ENCODE data around the gene KLHDC7B. TPM values are rescaled to one million over a fixed set of nuclear protein-coding genes. Genes with fewer than 3 reads are reported as not detected.

Gene KLHDC7B
- total and polyA plus RNA-seq, 2 of the 13 experiments (the other 11 are each of a cell fraction or from before 2014, with no cell fraction given), result 0.11 TPM; not detected in 1

DNA sequence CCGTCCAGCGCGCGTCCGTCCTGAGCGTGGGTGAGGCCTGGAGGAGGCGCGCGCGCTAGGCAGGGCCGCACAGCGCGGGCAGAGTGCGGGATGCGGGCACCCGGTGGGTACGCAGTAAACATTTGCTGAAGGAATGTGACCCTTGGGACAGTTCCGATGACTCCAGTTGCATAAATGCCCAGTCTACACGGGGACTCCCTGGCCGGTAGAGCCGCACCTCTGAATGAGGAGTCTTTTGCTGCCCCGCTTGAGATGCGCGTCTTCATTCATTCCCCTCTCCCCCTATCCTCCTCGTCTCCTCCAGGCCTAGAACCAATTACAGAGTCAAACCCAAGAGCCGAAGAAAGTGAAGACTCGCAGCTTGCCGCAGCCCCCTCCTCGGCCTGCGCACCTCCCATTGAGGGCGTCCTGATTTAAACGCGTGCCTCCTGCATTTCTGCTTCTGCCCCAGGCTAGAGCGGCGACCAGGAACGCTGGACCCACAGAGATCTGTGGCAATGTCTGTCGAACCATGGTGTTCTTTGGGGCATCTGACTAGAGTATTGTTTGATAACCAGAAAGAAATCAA, 37.7 kb downstream of the KLHDC7B start (continued):
- TF ChIP-seq, protein P1, sequence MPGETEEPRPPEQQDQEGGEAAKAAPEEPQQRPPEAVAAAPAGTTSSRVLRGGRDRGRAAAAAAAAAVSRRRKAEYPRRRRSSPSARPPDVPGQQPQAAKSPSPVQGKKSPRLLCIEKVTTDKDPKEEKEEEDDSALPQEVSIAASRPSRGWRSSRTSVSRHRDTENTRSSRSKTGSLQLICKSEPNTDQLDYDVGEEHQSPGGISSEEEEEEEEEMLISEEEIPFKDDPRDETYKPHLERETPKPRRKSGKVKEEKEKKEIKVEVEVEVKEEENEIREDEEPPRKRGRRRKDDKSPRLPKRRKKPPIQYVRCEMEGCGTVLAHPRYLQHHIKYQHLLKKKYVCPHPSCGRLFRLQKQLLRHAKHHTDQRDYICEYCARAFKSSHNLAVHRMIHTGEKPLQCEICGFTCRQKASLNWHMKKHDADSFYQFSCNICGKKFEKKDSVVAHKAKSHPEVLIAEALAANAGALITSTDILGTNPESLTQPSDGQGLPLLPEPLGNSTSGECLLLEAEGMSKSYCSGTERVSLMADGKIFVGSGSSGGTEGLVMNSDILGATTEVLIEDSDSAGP (CRISPR knock-in tag; IDR thresholded peaks at IDR 0.05; ENCODE audit: borderline replicate concordance), result peak; percentile 6; the same call in 1 of the 2 replicates
- TF ChIP-seq NFIB (CRISPR knock-in tag; IDR thresholded peaks at IDR 0.05; ENCODE audit: borderline replicate concordance) (no peak), SIN3A (IDR thresholded peaks at IDR 0.05; ENCODE audit: borderline replicate concordance, low read depth, low read length) (peak; percentile 17; the same call in 1 of the 2 replicates), HNRNPL (IDR thresholded peaks at IDR 0.05; ENCODE audit: low read depth, low read length) (0 out of 2 replicates have a peak, but pooled peaks have one; percentile 41), REPIN1 (CRISPR knock-in tag; IDR thresholded peaks at IDR 0.05; ENCODE audit: borderline replicate concordance, low read depth) (peak; percentile 10; the same call in 1 of the 2 replicates), HOXA9 (CRISPR knock-in tag; IDR thresholded peaks at IDR 0.05; ENCODE audit: borderline replicate concordance) (0 out of 2 replicates have a peak, but pooled peaks have one; percentile 4), REL (CRISPR knock-in tag; conservative IDR thresholded peaks at IDR 0.05) (0 out of 2 replicates have a peak, but pooled peaks have one; percentile 20), MYC (CRISPR knock-in tag; IDR thresholded peaks at IDR 0.05; ENCODE audit: borderline replicate concordance) (0 out of 2 replicates have a peak, but pooled peaks have one; percentile 3), BRD4 (CRISPR knock-in tag; IDR thresholded peaks at IDR 0.05) (0 out of 2 replicates have a peak, but pooled peaks have one; percentile 32), ZNF44 (CRISPR knock-in tag; IDR thresholded peaks at IDR 0.05) (no peak), NFAT5 (CRISPR knock-in tag; IDR thresholded peaks at IDR 0.05) (peak; percentile 21; the same call in 1 of the 2 replicates), LCORL (IDR thresholded peaks at IDR 0.05) (no peak), LCORL (CRISPR knock-in tag; IDR thresholded peaks at IDR 0.05) (0 out of 2 replicates have a peak, but pooled peaks have one; percentile 7), SALL2 (CRISPR knock-in tag; IDR thresholded peaks at IDR 0.05) (no peak), HMGXB4 (CRISPR knock-in tag; IDR thresholded peaks at IDR 0.05; ENCODE audit: borderline replicate concordance in 1 of 2, low read depth in 1 of 2) (0 out of 4 replicates have a peak, but pooled peaks of 1 of the 2 experiments have one; percentile 0), SKI (IDR thresholded peaks at IDR 0.05; ENCODE audit: partially characterized antibody) (no peak), JDP2 (CRISPR knock-in tag; IDR thresholded peaks at IDR 0.05; ENCODE audit: borderline replicate concordance) (no peak)
- TF ChIP-seq, protein P2, sequence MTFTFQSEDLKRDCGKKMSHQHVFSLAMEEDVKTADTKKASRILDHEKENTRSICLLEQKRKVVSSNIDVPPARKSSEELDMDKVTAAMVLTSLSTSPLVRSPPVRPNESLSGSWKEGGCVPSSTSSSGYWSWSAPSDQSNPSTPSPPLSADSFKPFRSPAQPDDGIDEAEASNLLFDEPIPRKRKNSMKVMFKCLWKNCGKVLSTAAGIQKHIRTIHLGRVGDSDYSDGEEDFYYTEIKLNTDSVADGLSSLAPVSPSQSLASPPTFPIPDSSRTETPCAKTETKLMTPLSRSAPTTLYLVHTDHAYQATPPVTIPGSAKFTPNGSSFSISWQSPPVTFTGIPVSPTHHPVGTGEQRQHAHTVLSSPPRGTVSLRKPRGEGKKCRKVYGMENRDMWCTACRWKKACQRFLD (CRISPR knock-in tag; IDR thresholded peaks at IDR 0.05; ENCODE audit: borderline replicate concordance), result 0 out of 2 replicates have a peak, but pooled peaks have one; percentile 10
